K562 (cell line): ENCODE measurements around the gene TNNT1. TPM values are rescaled to one million over a fixed set of nuclear protein-coding genes. Genes with fewer than 3 reads are reported as not detected.

Experiments used
- MTA3 ChIP-seq: fragments of 450-650 bp; formaldehyde crosslinking; IDR thresholded peaks from 2 replicates; pipeline ENCODE4 v1.6.1; 2017; ENCODE audit warnings: mild to moderate bottlenecking, borderline replicate concordance
- OTX1 ChIP-seq: fragments of 450-650 bp; formaldehyde crosslinking; IDR thresholded peaks from 2 replicates; pipeline ENCODE4 v1.4.0; 2022; ENCODE audit warnings: mild to moderate bottlenecking
- RFX5 ChIP-seq: IDR thresholded peaks from 2 replicates; pipeline ENCODE4 v1.6.1; 2011; ENCODE audit warnings: low read depth, mild to moderate bottlenecking, improper control_type of control experiment, low read length
- ZNF143 ChIP-seq: sonication (generic); formaldehyde crosslinking; IDR thresholded peaks from 2 replicates; pipeline ENCODE4 v1.9.0; 2022; ENCODE audit warnings: mild to moderate bottlenecking, missing genetic modification reagents
- ZNF586 ChIP-seq: fragments of 450-650 bp; formaldehyde crosslinking; conservative IDR thresholded peaks from 2 replicates; pipeline ENCODE4 v1.4.0; 2020; ENCODE audit warnings: mild to moderate bottlenecking, moderate library complexity
- ZSCAN32 ChIP-seq: fragments of 450-650 bp; formaldehyde crosslinking; IDR thresholded peaks from 2 replicates; pipeline ENCODE4 v1.4.0; 2020; ENCODE audit warnings: mild to moderate bottlenecking, moderate library complexity
- polyA plus RNA-seq, 8 experiments: library from polyadenylated mRNA; depleted of rRNA in 4 of 8; stranded (reverse) in 5 of 8; unstranded in 3 of 8; fragments of >200 nt; fragmentation: Nextera tagmentation in 2 of 8; fragmentation: Illumina TruSeq in 1 of 8; extraction: Ambion mirVana in 2 of 8; extraction: Trizol in 1 of 8; gene quantifications; 2 replicates each; pipeline versions ENCODE4 v1.2.1 to v1.2.3, GENCODE V29; 2011 to 2014; ENCODE audit warnings: inconsistent platforms in 1 of 8, missing spikeins in 1 of 8
- total RNA-seq, 7 experiments: library from RNA; depleted of rRNA in 6 of 7; stranded (reverse); fragments of >200 nt in 6 of 7; fragmentation: Illumina TruSeq in 2 of 7; extraction: Trizol in 2 of 7; gene quantifications; 2 replicates each; pipeline versions ENCODE4 v1.2.1 to v1.2.3, GENCODE V29; 2011 to 2021; ENCODE audit warnings: low replicate concordance in 1 of 7
- TF ChIP-seq, protein P1 (sequence below): IDR thresholded peaks from 3 replicates; pipeline ENCODE4 v1.6.1; 2011; ENCODE audit warnings: borderline replicate concordance, mild to moderate bottlenecking; ENCODE audit not compliant: insufficient read length, insufficient read depth
- TF ChIP-seq, protein P2 (sequence below): fragments of 450-650 bp; IDR thresholded peaks from 2 replicates; pipeline ENCODE4 v1.7.0; 2016; ENCODE audit warnings: borderline replicate concordance
- TF ChIP-seq, protein P3 (sequence below): fragments of 450-650 bp; IDR thresholded peaks from 2 replicates; pipeline ENCODE4 v1.6.1; 2016; ENCODE audit warnings: mild to moderate bottlenecking, moderate library complexity
- TF ChIP-seq, protein P4 (sequence below): sonication (generic); formaldehyde crosslinking; IDR thresholded peaks from 2 replicates; pipeline ENCODE4 v1.4.0; 2020; ENCODE audit warnings: mild to moderate bottlenecking, missing genetic modification reagents

Gene TNNT1
- total and polyA plus RNA-seq, 9 of the 15 experiments (the other 6 are each of a cell fraction or from before 2014, with no cell fraction given), result 31.8 to 390 (median 227) TPM

DNA sequence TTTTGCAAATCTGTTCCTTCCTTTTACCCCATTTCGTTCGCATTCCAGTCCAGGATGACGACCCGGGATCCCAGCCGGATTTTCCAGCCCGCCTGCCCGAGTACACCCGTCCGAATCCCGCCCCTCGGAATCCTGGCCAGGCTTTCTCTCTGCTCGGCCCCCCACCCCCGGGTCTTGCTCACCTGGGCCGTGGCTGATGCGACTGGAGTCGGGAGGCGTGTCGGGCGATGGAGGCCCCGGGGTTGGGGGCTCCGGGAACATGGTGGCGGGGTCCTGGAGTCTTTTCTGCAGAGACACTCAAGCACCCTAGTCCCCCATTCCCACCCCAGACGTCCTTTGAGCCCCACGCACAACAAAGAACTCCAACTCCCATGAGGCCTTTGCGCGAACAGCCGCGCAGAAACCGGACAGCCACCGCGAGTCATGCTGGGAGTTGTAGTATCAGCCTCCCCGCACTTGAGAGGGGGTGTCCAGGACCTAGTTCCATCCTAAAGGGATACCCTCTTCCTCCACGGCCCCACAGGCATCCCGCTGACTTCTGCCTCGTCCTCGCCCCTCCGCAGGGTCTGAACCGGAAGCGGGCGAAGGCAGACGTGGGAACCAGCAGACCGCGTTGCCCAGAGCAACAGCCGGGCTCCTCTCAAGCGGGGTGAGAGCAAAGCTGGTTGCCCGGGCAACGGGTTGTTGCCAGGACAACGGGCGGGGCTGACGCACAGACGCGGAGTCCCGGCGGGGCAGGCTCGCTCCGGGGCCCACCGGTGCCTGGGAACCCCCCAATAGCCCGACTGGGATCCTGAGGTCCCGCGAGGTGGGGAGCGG is 30.0 kb upstream of the TNNT1 start (continued):
- TF ChIP-seq, protein P1, sequence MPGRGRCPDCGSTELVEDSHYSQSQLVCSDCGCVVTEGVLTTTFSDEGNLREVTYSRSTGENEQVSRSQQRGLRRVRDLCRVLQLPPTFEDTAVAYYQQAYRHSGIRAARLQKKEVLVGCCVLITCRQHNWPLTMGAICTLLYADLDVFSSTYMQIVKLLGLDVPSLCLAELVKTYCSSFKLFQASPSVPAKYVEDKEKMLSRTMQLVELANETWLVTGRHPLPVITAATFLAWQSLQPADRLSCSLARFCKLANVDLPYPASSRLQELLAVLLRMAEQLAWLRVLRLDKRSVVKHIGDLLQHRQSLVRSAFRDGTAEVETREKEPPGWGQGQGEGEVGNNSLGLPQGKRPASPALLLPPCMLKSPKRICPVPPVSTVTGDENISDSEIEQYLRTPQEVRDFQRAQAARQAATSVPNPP, result no peak
- TF ChIP-seq, protein P2, sequence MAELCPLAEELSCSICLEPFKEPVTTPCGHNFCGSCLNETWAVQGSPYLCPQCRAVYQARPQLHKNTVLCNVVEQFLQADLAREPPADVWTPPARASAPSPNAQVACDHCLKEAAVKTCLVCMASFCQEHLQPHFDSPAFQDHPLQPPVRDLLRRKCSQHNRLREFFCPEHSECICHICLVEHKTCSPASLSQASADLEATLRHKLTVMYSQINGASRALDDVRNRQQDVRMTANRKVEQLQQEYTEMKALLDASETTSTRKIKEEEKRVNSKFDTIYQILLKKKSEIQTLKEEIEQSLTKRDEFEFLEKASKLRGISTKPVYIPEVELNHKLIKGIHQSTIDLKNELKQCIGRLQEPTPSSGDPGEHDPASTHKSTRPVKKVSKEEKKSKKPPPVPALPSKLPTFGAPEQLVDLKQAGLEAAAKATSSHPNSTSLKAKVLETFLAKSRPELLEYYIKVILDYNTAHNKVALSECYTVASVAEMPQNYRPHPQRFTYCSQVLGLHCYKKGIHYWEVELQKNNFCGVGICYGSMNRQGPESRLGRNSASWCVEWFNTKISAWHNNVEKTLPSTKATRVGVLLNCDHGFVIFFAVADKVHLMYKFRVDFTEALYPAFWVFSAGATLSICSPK, result no peak
- TF ChIP-seq RFX5 (no peak), ZSCAN32 (CRISPR knock-in tag) (no peak), MTA3 (no peak), ZNF586 (CRISPR knock-in tag) (no peak), OTX1 (no peak), ZNF143 (CRISPR knock-in tag) (peak; percentile 99)
- TF ChIP-seq, protein P3, sequence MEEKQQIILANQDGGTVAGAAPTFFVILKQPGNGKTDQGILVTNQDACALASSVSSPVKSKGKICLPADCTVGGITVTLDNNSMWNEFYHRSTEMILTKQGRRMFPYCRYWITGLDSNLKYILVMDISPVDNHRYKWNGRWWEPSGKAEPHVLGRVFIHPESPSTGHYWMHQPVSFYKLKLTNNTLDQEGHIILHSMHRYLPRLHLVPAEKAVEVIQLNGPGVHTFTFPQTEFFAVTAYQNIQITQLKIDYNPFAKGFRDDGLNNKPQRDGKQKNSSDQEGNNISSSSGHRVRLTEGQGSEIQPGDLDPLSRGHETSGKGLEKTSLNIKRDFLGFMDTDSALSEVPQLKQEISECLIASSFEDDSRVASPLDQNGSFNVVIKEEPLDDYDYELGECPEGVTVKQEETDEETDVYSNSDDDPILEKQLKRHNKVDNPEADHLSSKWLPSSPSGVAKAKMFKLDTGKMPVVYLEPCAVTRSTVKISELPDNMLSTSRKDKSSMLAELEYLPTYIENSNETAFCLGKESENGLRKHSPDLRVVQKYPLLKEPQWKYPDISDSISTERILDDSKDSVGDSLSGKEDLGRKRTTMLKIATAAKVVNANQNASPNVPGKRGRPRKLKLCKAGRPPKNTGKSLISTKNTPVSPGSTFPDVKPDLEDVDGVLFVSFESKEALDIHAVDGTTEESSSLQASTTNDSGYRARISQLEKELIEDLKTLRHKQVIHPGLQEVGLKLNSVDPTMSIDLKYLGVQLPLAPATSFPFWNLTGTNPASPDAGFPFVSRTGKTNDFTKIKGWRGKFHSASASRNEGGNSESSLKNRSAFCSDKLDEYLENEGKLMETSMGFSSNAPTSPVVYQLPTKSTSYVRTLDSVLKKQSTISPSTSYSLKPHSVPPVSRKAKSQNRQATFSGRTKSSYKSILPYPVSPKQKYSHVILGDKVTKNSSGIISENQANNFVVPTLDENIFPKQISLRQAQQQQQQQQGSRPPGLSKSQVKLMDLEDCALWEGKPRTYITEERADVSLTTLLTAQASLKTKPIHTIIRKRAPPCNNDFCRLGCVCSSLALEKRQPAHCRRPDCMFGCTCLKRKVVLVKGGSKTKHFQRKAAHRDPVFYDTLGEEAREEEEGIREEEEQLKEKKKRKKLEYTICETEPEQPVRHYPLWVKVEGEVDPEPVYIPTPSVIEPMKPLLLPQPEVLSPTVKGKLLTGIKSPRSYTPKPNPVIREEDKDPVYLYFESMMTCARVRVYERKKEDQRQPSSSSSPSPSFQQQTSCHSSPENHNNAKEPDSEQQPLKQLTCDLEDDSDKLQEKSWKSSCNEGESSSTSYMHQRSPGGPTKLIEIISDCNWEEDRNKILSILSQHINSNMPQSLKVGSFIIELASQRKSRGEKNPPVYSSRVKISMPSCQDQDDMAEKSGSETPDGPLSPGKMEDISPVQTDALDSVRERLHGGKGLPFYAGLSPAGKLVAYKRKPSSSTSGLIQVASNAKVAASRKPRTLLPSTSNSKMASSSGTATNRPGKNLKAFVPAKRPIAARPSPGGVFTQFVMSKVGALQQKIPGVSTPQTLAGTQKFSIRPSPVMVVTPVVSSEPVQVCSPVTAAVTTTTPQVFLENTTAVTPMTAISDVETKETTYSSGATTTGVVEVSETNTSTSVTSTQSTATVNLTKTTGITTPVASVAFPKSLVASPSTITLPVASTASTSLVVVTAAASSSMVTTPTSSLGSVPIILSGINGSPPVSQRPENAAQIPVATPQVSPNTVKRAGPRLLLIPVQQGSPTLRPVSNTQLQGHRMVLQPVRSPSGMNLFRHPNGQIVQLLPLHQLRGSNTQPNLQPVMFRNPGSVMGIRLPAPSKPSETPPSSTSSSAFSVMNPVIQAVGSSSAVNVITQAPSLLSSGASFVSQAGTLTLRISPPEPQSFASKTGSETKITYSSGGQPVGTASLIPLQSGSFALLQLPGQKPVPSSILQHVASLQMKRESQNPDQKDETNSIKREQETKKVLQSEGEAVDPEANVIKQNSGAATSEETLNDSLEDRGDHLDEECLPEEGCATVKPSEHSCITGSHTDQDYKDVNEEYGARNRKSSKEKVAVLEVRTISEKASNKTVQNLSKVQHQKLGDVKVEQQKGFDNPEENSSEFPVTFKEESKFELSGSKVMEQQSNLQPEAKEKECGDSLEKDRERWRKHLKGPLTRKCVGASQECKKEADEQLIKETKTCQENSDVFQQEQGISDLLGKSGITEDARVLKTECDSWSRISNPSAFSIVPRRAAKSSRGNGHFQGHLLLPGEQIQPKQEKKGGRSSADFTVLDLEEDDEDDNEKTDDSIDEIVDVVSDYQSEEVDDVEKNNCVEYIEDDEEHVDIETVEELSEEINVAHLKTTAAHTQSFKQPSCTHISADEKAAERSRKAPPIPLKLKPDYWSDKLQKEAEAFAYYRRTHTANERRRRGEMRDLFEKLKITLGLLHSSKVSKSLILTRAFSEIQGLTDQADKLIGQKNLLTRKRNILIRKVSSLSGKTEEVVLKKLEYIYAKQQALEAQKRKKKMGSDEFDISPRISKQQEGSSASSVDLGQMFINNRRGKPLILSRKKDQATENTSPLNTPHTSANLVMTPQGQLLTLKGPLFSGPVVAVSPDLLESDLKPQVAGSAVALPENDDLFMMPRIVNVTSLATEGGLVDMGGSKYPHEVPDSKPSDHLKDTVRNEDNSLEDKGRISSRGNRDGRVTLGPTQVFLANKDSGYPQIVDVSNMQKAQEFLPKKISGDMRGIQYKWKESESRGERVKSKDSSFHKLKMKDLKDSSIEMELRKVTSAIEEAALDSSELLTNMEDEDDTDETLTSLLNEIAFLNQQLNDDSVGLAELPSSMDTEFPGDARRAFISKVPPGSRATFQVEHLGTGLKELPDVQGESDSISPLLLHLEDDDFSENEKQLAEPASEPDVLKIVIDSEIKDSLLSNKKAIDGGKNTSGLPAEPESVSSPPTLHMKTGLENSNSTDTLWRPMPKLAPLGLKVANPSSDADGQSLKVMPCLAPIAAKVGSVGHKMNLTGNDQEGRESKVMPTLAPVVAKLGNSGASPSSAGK, result no peak
- TF ChIP-seq, protein P4, sequence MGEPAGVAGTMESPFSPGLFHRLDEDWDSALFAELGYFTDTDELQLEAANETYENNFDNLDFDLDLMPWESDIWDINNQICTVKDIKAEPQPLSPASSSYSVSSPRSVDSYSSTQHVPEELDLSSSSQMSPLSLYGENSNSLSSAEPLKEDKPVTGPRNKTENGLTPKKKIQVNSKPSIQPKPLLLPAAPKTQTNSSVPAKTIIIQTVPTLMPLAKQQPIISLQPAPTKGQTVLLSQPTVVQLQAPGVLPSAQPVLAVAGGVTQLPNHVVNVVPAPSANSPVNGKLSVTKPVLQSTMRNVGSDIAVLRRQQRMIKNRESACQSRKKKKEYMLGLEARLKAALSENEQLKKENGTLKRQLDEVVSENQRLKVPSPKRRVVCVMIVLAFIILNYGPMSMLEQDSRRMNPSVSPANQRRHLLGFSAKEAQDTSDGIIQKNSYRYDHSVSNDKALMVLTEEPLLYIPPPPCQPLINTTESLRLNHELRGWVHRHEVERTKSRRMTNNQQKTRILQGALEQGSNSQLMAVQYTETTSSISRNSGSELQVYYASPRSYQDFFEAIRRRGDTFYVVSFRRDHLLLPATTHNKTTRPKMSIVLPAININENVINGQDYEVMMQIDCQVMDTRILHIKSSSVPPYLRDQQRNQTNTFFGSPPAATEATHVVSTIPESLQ (CRISPR knock-in tag), result no peak
